H1 (cell line): ENCODE data around the gene CENPM. TPM values are rescaled to one million over a fixed set of nuclear protein-coding genes. Genes with fewer than 3 reads are reported as not detected.

Source experiments
- CTCF ChIA-PET: fragments of 300-600 bp; sonication (Branson Sonifier 250); formaldehyde crosslinking; loops from one replicate; lab custom pipeline; 2021; ENCODE audit not compliant: partially characterized antibody; lab: Charles Lee
- POLR2A ChIA-PET: fragments of 300-600 bp; sonication (Branson Sonifier 250); formaldehyde crosslinking; loops from one replicate; lab custom pipeline; 2021; ENCODE audit warnings: inconsistent platforms; ENCODE audit not compliant: partially characterized antibody; lab: Charles Lee
- DNase-seq, 2 experiments: peaks; one replicate each; pipeline versions ENCODE4 v3.0.0 to v3.0.0-alpha.2; 2010 to 2022; ENCODE audit warnings: low spot score in 2 of 2, low read depth in 1 of 2, mixed read lengths in 1 of 2
- FAIRE-seq: peaks from 2 replicates; lab custom pipeline; 2011; peaks lifted over from hg19 to GRCh38; lab: Jason Lieb, UNC
- H2AFZ ChIP-seq: 2 replicates; pipeline ENCODE4 v1.8.1; 2012; ENCODE audit warnings: low read length, inconsistent platforms
- H2AK5ac ChIP-seq: 2 replicates; pipeline ENCODE4 v1.6.1; 2013; ENCODE audit warnings: low read depth, low read length
- H2BK120ac ChIP-seq: replicated peaks from 2 replicates; pipeline ENCODE3; 2013; ENCODE audit warnings: low read depth, low read length, inconsistent platforms
- H2BK12ac ChIP-seq: 2 replicates; pipeline ENCODE4 v1.6.1; 2013; ENCODE audit warnings: low read depth, low read length
- H2BK15ac ChIP-seq: 2 replicates; pipeline ENCODE4 v1.6.1; 2013; ENCODE audit warnings: low read length
- H2BK20ac ChIP-seq: 2 replicates; pipeline ENCODE4 v1.6.1; 2013; ENCODE audit warnings: low read length
- H2BK5ac ChIP-seq: 2 replicates; pipeline ENCODE4 v1.6.1; 2013; ENCODE audit warnings: low read depth, low read length
- H3K14ac ChIP-seq: 2 replicates; pipeline ENCODE4 v1.6.1; 2013; ENCODE audit warnings: inconsistent platforms; ENCODE audit not compliant: insufficient read length
- H3K18ac ChIP-seq: 2 replicates; pipeline ENCODE4 v1.6.1; 2013; ENCODE audit warnings: low read length; ENCODE audit errors: extremely low read depth
- H3K23ac ChIP-seq: 2 replicates; pipeline ENCODE4 v1.6.1; 2013; ENCODE audit warnings: inconsistent platforms; ENCODE audit not compliant: insufficient read length
- H3K23me2 ChIP-seq: 2 replicates; pipeline ENCODE4 v1.6.1; 2013; ENCODE audit warnings: low read depth, low read length
- H3K27ac ChIP-seq: 2 replicates; pipeline ENCODE4 v1.6.1; 2011; ENCODE audit warnings: low read depth, low read length, inconsistent platforms
- H3K27me3 ChIP-seq, 4 experiments: replicated peaks in 1 of 4; 1 replicate in 1 of 4; 2 replicates in 3 of 4; pipeline versions ENCODE4 v1.6.1 to v1.8.1; 2011 to 2013; ENCODE audit warnings: low read length in 3 of 4, mild to moderate bottlenecking in 3 of 4, inconsistent platforms in 2 of 4, mixed read lengths in 2 of 4, moderate library complexity in 1 of 4; ENCODE audit not compliant: control insufficient read depth in 3 of 4, insufficient read depth in 3 of 4; ENCODE audit errors: extremely low read depth in 1 of 4
- H3K36me3 ChIP-seq, 4 experiments: 2 replicates each; pipeline versions ENCODE4 v1.6.1 to v1.8.1; 2011 to 2013; ENCODE audit warnings: mild to moderate bottlenecking in 4 of 4, low read length in 3 of 4, moderate library complexity in 2 of 4, control low read depth in 1 of 4, inconsistent platforms in 1 of 4; ENCODE audit not compliant: insufficient read depth in 4 of 4, control insufficient read depth in 2 of 4
- H3K4ac ChIP-seq: replicated peaks from 2 replicates; pipeline ENCODE3; 2013; ENCODE audit warnings: low read length, low read depth, mixed read lengths, inconsistent platforms; ENCODE audit not compliant: insufficient read length
- H3K4me1 ChIP-seq, 4 experiments: replicated peaks in 1 of 4; 1 replicate in 1 of 4; 2 replicates in 3 of 4; pipeline versions ENCODE4 v1.6.1 to v1.8.1; 2011 to 2013; ENCODE audit warnings: low read length in 3 of 4, inconsistent platforms in 2 of 4, mixed read lengths in 1 of 4; ENCODE audit not compliant: insufficient read depth in 4 of 4, control insufficient read depth in 3 of 4
- H3K4me2 ChIP-seq, 2 experiments: 2 replicates each; pipeline versions ENCODE4 v1.6.1 to v1.8.1; 2011 to 2013; ENCODE audit warnings: low read depth in 2 of 2, low read length in 2 of 2, control low read depth in 1 of 2, inconsistent platforms in 1 of 2, mild to moderate bottlenecking in 1 of 2; ENCODE audit not compliant: insufficient read depth in 1 of 2
- H3K4me3 ChIP-seq, 4 experiments: fragments of 200-600, 300-600 bp in 1 of 4; sonication (generic), shearing (Covaris generic), sonication (Bioruptor Twin) in 1 of 4; 2 replicates each; pipeline versions ENCODE4 v1.5.1 to v1.8.1; 2011 to 2016; ENCODE audit warnings: low read length in 4 of 4, low read depth in 3 of 4, control low read depth in 2 of 4, inconsistent platforms in 2 of 4, mild to moderate bottlenecking in 2 of 4, mixed read lengths in 1 of 4, moderate library complexity in 1 of 4; ENCODE audit not compliant: insufficient read depth in 2 of 4; ENCODE audit errors: extremely low read depth in 1 of 4
- H3K56ac ChIP-seq: replicated peaks from 2 replicates; pipeline ENCODE3; 2013; ENCODE audit warnings: low read depth, mild to moderate bottlenecking, mixed read lengths, low read length, inconsistent platforms; ENCODE audit not compliant: insufficient read length
- H3K79me1 ChIP-seq: 2 replicates; pipeline ENCODE4 v1.6.1; 2013; ENCODE audit warnings: low read depth, low read length, control low read depth
- H3K79me2 ChIP-seq, 2 experiments: 2 replicates each; pipeline versions ENCODE4 v1.6.1 to v1.8.1; 2012 to 2013; ENCODE audit warnings: low read length in 2 of 2, mild to moderate bottlenecking in 2 of 2, inconsistent platforms in 1 of 2; ENCODE audit not compliant: insufficient read depth in 2 of 2, control insufficient read depth in 1 of 2
- H3K9ac ChIP-seq, 4 experiments: replicated peaks in 1 of 4; 1 replicate in 1 of 4; 2 replicates in 3 of 4; pipeline versions ENCODE4 v1.6.1 to v1.8.1; 2011 to 2013; ENCODE audit warnings: low read depth in 3 of 4, low read length in 3 of 4, control low read depth in 2 of 4, mild to moderate bottlenecking in 2 of 4, moderate library complexity in 2 of 4, inconsistent platforms in 1 of 4; ENCODE audit errors: extremely low read depth in 1 of 4
- H3K9me3 ChIP-seq, 2 experiments: 2 replicates each; pipeline versions ENCODE4 v1.6.1 to v1.8.1; 2012 to 2013; ENCODE audit warnings: mild to moderate bottlenecking in 2 of 2, moderate library complexity in 2 of 2, control low read depth in 1 of 2, inconsistent platforms in 1 of 2, low read depth in 1 of 2, low read length in 1 of 2, mixed read lengths in 1 of 2; ENCODE audit not compliant: insufficient read depth in 2 of 2
- H4K20me1 ChIP-seq, 2 experiments: replicated peaks in 1 of 2; 2 replicates each; pipeline versions ENCODE3 to v1.8.1; 2011 to 2013; ENCODE audit warnings: inconsistent platforms in 2 of 2, low read length in 2 of 2, mild to moderate bottlenecking in 1 of 2; ENCODE audit not compliant: insufficient read depth in 2 of 2, control insufficient read depth in 1 of 2
- H4K5ac ChIP-seq: 2 replicates; pipeline ENCODE4 v1.6.1; 2013; ENCODE audit warnings: low read length, low read depth, mixed read lengths, inconsistent platforms; ENCODE audit not compliant: insufficient read length
- H4K8ac ChIP-seq: 2 replicates; pipeline ENCODE4 v1.8.0; 2013; ENCODE audit warnings: mild to moderate bottlenecking, moderate library complexity, low read length, inconsistent platforms; ENCODE audit not compliant: insufficient read depth; ENCODE audit errors: extremely low read depth
- H4K91ac ChIP-seq: replicated peaks from 2 replicates; pipeline ENCODE3; 2013; ENCODE audit warnings: low read length, mixed read lengths, inconsistent platforms; ENCODE audit not compliant: insufficient read length
- EGR1 ChIP-seq: IDR thresholded peaks from 2 replicates; pipeline ENCODE4 v1.6.1; 2011; ENCODE audit warnings: low read depth, low read length, borderline replicate concordance
- EP300 ChIP-seq, 2 experiments: IDR thresholded peaks; 1 replicate in 1 of 2; 2 replicates in 1 of 2; pipeline ENCODE4 v1.6.1; 2011 to 2012; ENCODE audit warnings: low read depth in 2 of 2, low read length in 2 of 2, mild to moderate bottlenecking in 2 of 2, borderline replicate concordance in 1 of 2, inconsistent platforms in 1 of 2, moderate library complexity in 1 of 2
- HDAC6 ChIP-seq: IDR thresholded peaks from one replicate; pipeline ENCODE4 v1.7.1; 2012; ENCODE audit warnings: low read depth, mild to moderate bottlenecking, inconsistent platforms, low read length, moderate library complexity
- JUND ChIP-seq: IDR thresholded peaks from 2 replicates; pipeline ENCODE4 v1.6.1; 2011; ENCODE audit warnings: mild to moderate bottlenecking, improper control_type of control experiment, low read length
- KDM4A ChIP-seq: IDR thresholded peaks from one replicate; pipeline ENCODE4 v1.7.1; 2012; ENCODE audit warnings: low read depth, mild to moderate bottlenecking, moderate library complexity, low read length, inconsistent platforms; ENCODE audit not compliant: severe bottlenecking
- KDM5A ChIP-seq: fragments of 200-600 bp; IDR thresholded peaks from 2 replicates; pipeline ENCODE4 v1.7.1; 2012; ENCODE audit warnings: mild to moderate bottlenecking, low read length, inconsistent platforms, mixed read lengths
- MAFK ChIP-seq: IDR thresholded peaks from 2 replicates; pipeline ENCODE4 v1.6.1; 2012; ENCODE audit warnings: low read depth, mild to moderate bottlenecking, improper control_type of control experiment, low read length
- NRF1 ChIP-seq: IDR thresholded peaks from 2 replicates; pipeline ENCODE4 v1.6.1; 2011; ENCODE audit warnings: mild to moderate bottlenecking, low read depth, low read length, improper control_type of control experiment
- RNF2 ChIP-seq: fragments of 200-900, 300-1000 bp; sonication (generic); IDR thresholded peaks from 2 replicates; pipeline ENCODE4 v1.7.1; 2016; ENCODE audit warnings: borderline replicate concordance, low read depth, mild to moderate bottlenecking, antibody characterized with exemption, low read length; ENCODE audit not compliant: poor library complexity, severe bottlenecking; ENCODE audit errors: missing control alignments
- SP1 ChIP-seq: IDR thresholded peaks from 2 replicates; pipeline ENCODE4 v1.6.1; 2011; ENCODE audit warnings: low read depth, low read length
- SP2 ChIP-seq: IDR thresholded peaks from 2 replicates; pipeline ENCODE4 v1.6.1; 2012; ENCODE audit warnings: mild to moderate bottlenecking, low read length, inconsistent platforms
- ZNF274 ChIP-seq: IDR thresholded peaks from 2 replicates; pipeline ENCODE4 v1.7.0; 2012; ENCODE audit warnings: low read length, borderline replicate concordance; ENCODE audit errors: extremely low read depth
- WGBS, 2 experiments: shearing (Covaris generic) in 1 of 2; methylation state at CpG; one replicate each; pipeline versions ENCODE4 v1.1.6 to v1.1.7; 2013 to 2015; ENCODE audit warnings: low lambda C conversion rate in 2 of 2, mixed read lengths in 2 of 2, inconsistent platforms in 1 of 2, low coverage in 1 of 2, missing lambda C conversion rate in 1 of 2; ENCODE audit not compliant: insufficient replicate concordance in 2 of 2, insufficient coverage in 1 of 2, insufficient read length in 1 of 2; ENCODE audit errors: extremely low coverage in 1 of 2, missing lambda C conversion rate in 1 of 2; 5-methylcytosine and 5-hydroxymethylcytosine counted together
- polyA plus RNA-seq, 7 experiments: library from polyadenylated mRNA; depleted of rRNA in 3 of 7; stranded (reverse) in 5 of 7; unstranded in 2 of 7; fragments of >200 nt in 5 of 7; fragments of 200-250 nt in 2 of 7; gene quantifications; 1 replicate in 5 of 7; 2 replicates in 1 of 7; 4 replicates in 1 of 7; pipeline versions ENCODE4 v1.2.1 to v1.2.3, GENCODE V29; 2011 to 2013; ENCODE audit warnings: missing spikeins in 2 of 7, mixed read lengths in 2 of 7
- total RNA-seq: library from RNA; stranded (reverse); fragmentation: NEBNext Ultra II Directional; extraction: Animal tissue kit (Norgen Biotek cat#: 25700); gene quantifications from 2 replicates; pipeline ENCODE4 v1.2.1, GENCODE V29; 2021

Gene CENPM
- total and polyA plus RNA-seq, 2 of the 8 experiments (the other 6 are each of a cell fraction or from before 2014, with no cell fraction given), result 32.0 to 80.4 TPM

- DNase-seq, result no peak
- H3K27me3 ChIP-seq, result no peaks in the 10 kb centered on the region; a peak in 2 of 7 replicates
- no peak overlapping the region for H2BK20ac ChIP-seq
- H2AFZ ChIP-seq, result no peak overlapping the region
- no peak for TF ChIP-seq JUND
- TF ChIP-seq EGR1, result no peak
- no peak for TF ChIP-seq ZNF274
- no peak for TF ChIP-seq NRF1
- no peak for TF ChIP-seq MAFK
- TF ChIP-seq KDM4A, result no peak
- TF ChIP-seq HDAC6, result no peak
- TF ChIP-seq SP2, result no peak
- TF ChIP-seq KDM5A, result no peak
- no peak for TF ChIP-seq EP300 (IDR thresholded peaks at IDR 0.05; ENCODE audit: borderline replicate concordance in 1 of 2, low read depth in 2 of 2, low read length in 2 of 2)
- TF ChIP-seq SP1, result no peak
- TF ChIP-seq RNF2, result no peak
- no peaks in the 10 kb centered on the region for H3K79me1 ChIP-seq
- H3K36me3 ChIP-seq, result no peaks in the 10 kb centered on the region
- peaks cover 1 to 18% (median 4%) of the 10 kb centered on the region in 4 experiments; a peak in 6 of 7 replicates for H3K4me1 ChIP-seq
- no peak overlapping the region for H3K4me3 ChIP-seq
- H3K9me3 ChIP-seq, result no peaks in the 10 kb centered on the region
- no peak overlapping the region for H2BK120ac ChIP-seq
- no peak overlapping the region for H4K91ac ChIP-seq
- no peak overlapping the region for H2AK5ac ChIP-seq
- H3K79me2 ChIP-seq, result no peaks in the 10 kb centered on the region
- H3K4me2 ChIP-seq, result no peak overlapping the region
- 94% methylated on average over 2 of the region's 2 CpGs; no CpG with 5 or more reads in 1 of the 2 experiments for WGBS, 2 experiments
- H3K9ac ChIP-seq, result no peak overlapping the region
- ChIA-PET POLR2A (no interaction called here), CTCF (interaction anchor here (0.6 to 10.8 kb wide), 22 partner anchors 8 to 1603 kb away, joined by 3 to 116 read pairs (median 5); partner anchors contain the start of genes CENPM, NDUFA6 and SMIM45)
- no peaks in the 10 kb centered on the region for H3K23me2 ChIP-seq
- H4K5ac ChIP-seq, result no peak overlapping the region
- H2BK5ac ChIP-seq, result no peak overlapping the region
- no peak overlapping the region for H2BK15ac ChIP-seq
- FAIRE-seq, result no peak
- H3K18ac ChIP-seq, result no peak overlapping the region
- no peak overlapping the region for H3K4ac ChIP-seq
- no peak overlapping the region for H3K23ac ChIP-seq
- no peak overlapping the region for H2BK12ac ChIP-seq
- no peaks in the 10 kb centered on the region for H4K20me1 ChIP-seq
- no peak overlapping the region for H3K14ac ChIP-seq
- no peak overlapping the region for H3K56ac ChIP-seq
- H3K27ac ChIP-seq, result no peak overlapping the region
- no peak overlapping the region for H4K8ac ChIP-seq
These were observed 19.3 kb upstream of the CENPM start for GRCh38 chr22:41966225-41966606.
